IPS-18a (cell line): ENCODE data around the gene KLF7.

Experiments
- H3K27ac ChIP-seq: one replicate; pipeline ENCODE4 v1.5.1; 2013; ENCODE audit warnings: low read length
- H3K27me3 ChIP-seq: one replicate; pipeline ENCODE4 v1.6.1; 2013; ENCODE audit warnings: mild to moderate bottlenecking, low read length; ENCODE audit not compliant: control insufficient read depth, insufficient read depth
- H3K36me3 ChIP-seq: one replicate; pipeline ENCODE4 v1.6.1; 2013; ENCODE audit warnings: low read depth, low read length; ENCODE audit not compliant: control insufficient read depth
- H3K4me1 ChIP-seq: one replicate; pipeline ENCODE4 v1.6.1; 2013; ENCODE audit warnings: low read depth, low read length; ENCODE audit not compliant: control insufficient read depth
- H3K4me3 ChIP-seq: one replicate; pipeline ENCODE4 v1.5.1; 2013; ENCODE audit warnings: low read length
- H3K9ac ChIP-seq: one replicate; pipeline ENCODE4 v1.6.1; 2013; ENCODE audit warnings: mild to moderate bottlenecking, low read length, moderate library complexity
- H3K9me3 ChIP-seq: one replicate; pipeline ENCODE4 v1.6.1; 2013; ENCODE audit warnings: low read depth, low read length; ENCODE audit not compliant: control insufficient read depth

The KLF7 gene

GRCh38 chr2:207132019-207132418 is 33.7 kb downstream of the KLF7 start:
- H3K4me3 ChIP-seq, result no peak overlapping the region
- no peak overlapping the region for H3K9ac ChIP-seq
- peaks cover 20% of the 10 kb centered on the region for H3K4me1 ChIP-seq
- H3K27ac ChIP-seq, result no peak overlapping the region
- no peaks in the 10 kb centered on the region for H3K27me3 ChIP-seq
- H3K9me3 ChIP-seq, result no peaks in the 10 kb centered on the region
- H3K36me3 ChIP-seq, result no peaks in the 10 kb centered on the region

GRCh38 chr2:207131594-207131993 is 34.2 kb downstream of the KLF7 start:
- H3K27ac ChIP-seq, result no peak overlapping the region
- no peaks in the 10 kb centered on the region for H3K36me3 ChIP-seq
- peaks cover 24% of the 10 kb centered on the region for H3K4me1 ChIP-seq
- no peaks in the 10 kb centered on the region for H3K9me3 ChIP-seq
- H3K4me3 ChIP-seq, result no peak overlapping the region
- no peak overlapping the region for H3K9ac ChIP-seq
- no peaks in the 10 kb centered on the region for H3K27me3 ChIP-seq

GRCh38 chr2:207130958-207131521 is 34.7 kb downstream of the KLF7 start:
- Histone ChIP-seq H3K9ac (no peak overlapping the region), H3K9me3 (no peaks in the 10 kb centered on the region), H3K4me3 (no peak overlapping the region), H3K27me3 (no peaks in the 10 kb centered on the region), H3K4me1 (peaks cover 24% of the 10 kb centered on the region), H3K27ac (no peak overlapping the region), H3K36me3 (no peaks in the 10 kb centered on the region)

GRCh38 chr2:207129821-207130220 is 35.9 kb downstream of the KLF7 start:
- Histone ChIP-seq H3K4me1 (peaks cover 24% of the 10 kb centered on the region), H3K27me3 (no peaks in the 10 kb centered on the region)

GRCh38 chr2:207128867-207129266 is 36.9 kb downstream of the KLF7 start:
- H3K4me3 ChIP-seq, result no peak overlapping the region
- no peaks in the 10 kb centered on the region for H3K9me3 ChIP-seq
- H3K4me1 ChIP-seq, result peaks cover 23% of the 10 kb centered on the region
- H3K36me3 ChIP-seq, result no peaks in the 10 kb centered on the region
- H3K9ac ChIP-seq, result no peak overlapping the region
- H3K27me3 ChIP-seq, result no peaks in the 10 kb centered on the region
- no peak overlapping the region for H3K27ac ChIP-seq

More at GRCh38 chr2:207129821-207130220, 35.9 kb downstream of the KLF7 start:
- H3K9me3 ChIP-seq, result no peaks in the 10 kb centered on the region
- no peak overlapping the region for H3K27ac ChIP-seq
- H3K9ac ChIP-seq, result no peak overlapping the region
- no peak overlapping the region for H3K4me3 ChIP-seq
- no peaks in the 10 kb centered on the region for H3K36me3 ChIP-seq

- peaks cover 15% of the 10 kb centered on the region for H3K4me1 ChIP-seq
- H3K4me3 ChIP-seq, result no peak overlapping the region
- H3K27me3 ChIP-seq, result no peaks in the 10 kb centered on the region
- no peak overlapping the region for H3K9ac ChIP-seq
- H3K9me3 ChIP-seq, result no peaks in the 10 kb centered on the region
- no peak overlapping the region for H3K27ac ChIP-seq
- no peaks in the 10 kb centered on the region for H3K36me3 ChIP-seq
Measured at GRCh38 chr2:207126724-207127308, 38.9 kb downstream of the KLF7 start.

- Histone ChIP-seq H3K9ac (no peak overlapping the region), H3K4me1 (peaks cover 15% of the 10 kb centered on the region), H3K27ac (no peak overlapping the region), H3K36me3 (no peaks in the 10 kb centered on the region), H3K9me3 (no peaks in the 10 kb centered on the region), H3K27me3 (no peaks in the 10 kb centered on the region), H3K4me3 (no peak overlapping the region)
Measured at GRCh38 chr2:207123776-207124391, 41.9 kb downstream of the KLF7 start.

GRCh38 chr2:207123335-207123744 is 42.4 kb downstream of the KLF7 start:
- H3K4me3 ChIP-seq, result no peak overlapping the region
- peaks cover 15% of the 10 kb centered on the region for H3K4me1 ChIP-seq
- no peaks in the 10 kb centered on the region for H3K36me3 ChIP-seq
- no peaks in the 10 kb centered on the region for H3K9me3 ChIP-seq
- H3K27ac ChIP-seq, result no peak overlapping the region
- H3K9ac ChIP-seq, result no peak overlapping the region
- H3K27me3 ChIP-seq, result no peaks in the 10 kb centered on the region

GRCh38 chr2:207122651-207123334 is 43.0 kb downstream of the KLF7 start:
- Histone ChIP-seq H3K4me3 (no peak overlapping the region), H3K9me3 (no peaks in the 10 kb centered on the region), H3K27ac (no peak overlapping the region), H3K4me1 (peaks cover 15% of the 10 kb centered on the region), H3K9ac (no peak overlapping the region), H3K36me3 (no peaks in the 10 kb centered on the region), H3K27me3 (no peaks in the 10 kb centered on the region)

GRCh38 chr2:207121784-207122183 is 44.0 kb downstream of the KLF7 start:
- Histone ChIP-seq H3K4me1 (peaks cover 13% of the 10 kb centered on the region), H3K4me3 (no peak overlapping the region), H3K9ac (no peak overlapping the region), H3K27ac (no peak overlapping the region), H3K27me3 (no peaks in the 10 kb centered on the region), H3K36me3 (no peaks in the 10 kb centered on the region), H3K9me3 (no peaks in the 10 kb centered on the region)

- H3K4me3 ChIP-seq, result no peak overlapping the region
- H3K4me1 ChIP-seq, result peaks cover 12% of the 10 kb centered on the region
- no peaks in the 10 kb centered on the region for H3K36me3 ChIP-seq
- no peaks in the 10 kb centered on the region for H3K9me3 ChIP-seq
- no peak overlapping the region for H3K27ac ChIP-seq
- H3K9ac ChIP-seq, result no peak overlapping the region
- no peaks in the 10 kb centered on the region for H3K27me3 ChIP-seq
Measured at GRCh38 chr2:207119048-207119447, 46.7 kb downstream of the KLF7 start.
